SK-N-SH treated with all-trans-retinoic acid at 6 μM for 48 hours (cell line): ENCODE data around the gene COL6A1.
A peak's percentile ranks its signal among the peaks of the same experiment; 100 is the strongest.

Source experiments
- ATAC-seq: fragments of 200-7000 bp; cut with Tn5 transposase; 3 replicates; pipeline ENCODE4 v1.9.1; 2020; ENCODE audit warnings: mild to moderate bottlenecking, moderate library complexity
- ARNTL ChIP-seq: fragments of 450-650 bp; formaldehyde crosslinking; IDR thresholded peaks from 2 replicates; pipeline ENCODE4 v1.5.0; 2020; ENCODE audit warnings: low read depth, mild to moderate bottlenecking, moderate library complexity, borderline replicate concordance
- BACH2 ChIP-seq: fragments of 250-450 bp; sonication (Bioruptor Pico); IDR thresholded peaks from 2 replicates; pipeline ENCODE4 v1.9.0; 2021; ENCODE audit warnings: mild to moderate bottlenecking, borderline replicate concordance
- CSDC2 ChIP-seq: fragments of 250-450 bp; sonication (Bioruptor Pico); IDR thresholded peaks from 2 replicates; pipeline ENCODE4 v1.5.0; 2020; ENCODE audit warnings: mild to moderate bottlenecking, moderate library complexity
- ESRRG ChIP-seq: fragments of 250-450 bp; sonication (Bioruptor Pico); IDR thresholded peaks from 2 replicates; pipeline ENCODE4 v1.6.1; 2021; ENCODE audit warnings: mild to moderate bottlenecking
- GLIS3 ChIP-seq: fragments of 250-450 bp; sonication (Bioruptor Pico); IDR thresholded peaks from 2 replicates; pipeline ENCODE4 v1.5.0; 2020; ENCODE audit warnings: mild to moderate bottlenecking, moderate library complexity
- ISL1 ChIP-seq: fragments of 250-450 bp; sonication (Bioruptor Pico); IDR thresholded peaks from 2 replicates; pipeline ENCODE4 v2.1.2; 2022; ENCODE audit warnings: mild to moderate bottlenecking, moderate library complexity
- OSR1 ChIP-seq: fragments of 250-450 bp; sonication (Bioruptor Pico); IDR thresholded peaks from 2 replicates; pipeline ENCODE4 v1.8.0; 2022; ENCODE audit warnings: moderate library complexity, mild to moderate bottlenecking, inconsistent platforms
- PATZ1 ChIP-seq: fragments of 250-450 bp; sonication (Bioruptor Pico); IDR thresholded peaks from 2 replicates; pipeline ENCODE4 v1.8.0; 2020; ENCODE audit warnings: mild to moderate bottlenecking, moderate library complexity, borderline replicate concordance
- POU6F1 ChIP-seq: fragments of 250-450 bp; sonication (Bioruptor Pico); IDR thresholded peaks from 2 replicates; pipeline ENCODE4 v1.8.0; 2021; ENCODE audit warnings: low read depth, mild to moderate bottlenecking, moderate library complexity, borderline replicate concordance
- SNAI2 ChIP-seq: fragments of 250-450 bp; sonication (Bioruptor Pico); IDR thresholded peaks from 2 replicates; pipeline ENCODE4 v1.5.0; 2020; ENCODE audit warnings: mild to moderate bottlenecking, moderate library complexity
- TCF4 ChIP-seq: fragments of 250-450 bp; sonication (Bioruptor Pico); IDR thresholded peaks from 2 replicates; pipeline ENCODE4 v1.8.0; 2021; ENCODE audit warnings: mild to moderate bottlenecking, moderate library complexity, borderline replicate concordance
- TOX ChIP-seq: fragments of 250-450 bp; sonication (Bioruptor Pico); IDR thresholded peaks from 2 replicates; pipeline ENCODE4 v1.8.0; 2021; ENCODE audit warnings: mild to moderate bottlenecking, moderate library complexity, borderline replicate concordance
- ZC3H10 ChIP-seq: fragments of 250-450 bp; sonication (Bioruptor Pico); IDR thresholded peaks from 2 replicates; pipeline ENCODE4 v1.5.1; 2021; ENCODE audit warnings: mild to moderate bottlenecking, moderate library complexity
- ZFP3 ChIP-seq: fragments of 250-450 bp; sonication (Bioruptor Pico); IDR thresholded peaks from 2 replicates; pipeline ENCODE4 v1.5.0; 2020; ENCODE audit warnings: mild to moderate bottlenecking, moderate library complexity
- ZFP30 ChIP-seq: fragments of 450-650 bp; formaldehyde crosslinking; IDR thresholded peaks from 2 replicates; pipeline ENCODE4 v1.5.0; 2022; ENCODE audit warnings: mild to moderate bottlenecking, moderate library complexity
- ZNF565 ChIP-seq: fragments of 450-650 bp; formaldehyde crosslinking; conservative IDR thresholded peaks from 2 replicates; pipeline ENCODE4 v1.5.0; 2020; ENCODE audit warnings: low read depth, mild to moderate bottlenecking, moderate library complexity
- ZNF70 ChIP-seq: fragments of 450-650 bp; formaldehyde crosslinking; IDR thresholded peaks from 2 replicates; pipeline ENCODE4 v1.5.0; 2020; ENCODE audit warnings: mild to moderate bottlenecking, moderate library complexity
- ZNF8 ChIP-seq: fragments of 450-650 bp; formaldehyde crosslinking; IDR thresholded peaks from 2 replicates; pipeline ENCODE4 v1.5.0; 2020; ENCODE audit warnings: mild to moderate bottlenecking, moderate library complexity
- TF ChIP-seq, protein P1 (sequence below): fragments of 250-450 bp; sonication (Bioruptor Pico); IDR thresholded peaks from 2 replicates; pipeline ENCODE4 v1.5.0; 2020; ENCODE audit warnings: mild to moderate bottlenecking, moderate library complexity
- TF ChIP-seq, protein P2 (sequence below): fragments of 250-450 bp; sonication (Bioruptor Pico); IDR thresholded peaks from 2 replicates; pipeline ENCODE4 v1.5.1; 2021; ENCODE audit warnings: mild to moderate bottlenecking, moderate library complexity

Gene COL6A1

DNA sequence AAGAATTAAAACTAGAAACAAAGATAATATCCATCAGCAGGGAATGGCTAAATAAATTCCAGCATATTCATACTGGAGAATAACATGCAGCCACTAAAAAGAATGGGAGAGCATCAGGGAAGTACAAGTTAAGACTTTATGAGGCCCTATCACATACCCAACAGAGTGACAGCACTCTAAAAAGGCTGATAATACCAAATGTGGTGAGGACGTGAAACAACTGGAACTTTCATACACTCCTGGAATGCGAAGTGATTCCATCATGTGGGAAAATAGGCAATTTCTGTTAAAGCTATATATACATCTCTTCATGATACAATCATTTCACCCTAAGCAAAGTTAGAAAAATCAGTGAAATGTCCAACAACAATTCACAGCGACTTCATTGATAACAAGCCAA, 42.6 kb downstream of the COL6A1 start:
- ATAC-seq = no peak
- TF ChIP-seq TOX (CRISPR knock-in tag) = no peak

GRCh38 chr21:46025113-46025770, 43.7 kb downstream of the COL6A1 start:
- 0 out of 3 replicates have a peak, but pooled peaks have one; percentile 24 for ATAC-seq
- TF ChIP-seq ISL1 (no peak), ZFP3 (CRISPR knock-in tag) (no peak), PATZ1 (CRISPR knock-in tag) (no peak), ARNTL (CRISPR knock-in tag) (no peak), TOX (CRISPR knock-in tag) (no peak), BACH2 (CRISPR knock-in tag) (no peak), ZNF70 (no peak), GLIS3 (no peak), ZFP30 (CRISPR knock-in tag) (no peak), OSR1 (CRISPR knock-in tag) (no peak), ZNF565 (CRISPR knock-in tag) (no peak), POU6F1 (no peak), CSDC2 (CRISPR knock-in tag) (no peak), ESRRG (CRISPR knock-in tag) (no peak), SNAI2 (no peak)
- TF ChIP-seq, protein P1, sequence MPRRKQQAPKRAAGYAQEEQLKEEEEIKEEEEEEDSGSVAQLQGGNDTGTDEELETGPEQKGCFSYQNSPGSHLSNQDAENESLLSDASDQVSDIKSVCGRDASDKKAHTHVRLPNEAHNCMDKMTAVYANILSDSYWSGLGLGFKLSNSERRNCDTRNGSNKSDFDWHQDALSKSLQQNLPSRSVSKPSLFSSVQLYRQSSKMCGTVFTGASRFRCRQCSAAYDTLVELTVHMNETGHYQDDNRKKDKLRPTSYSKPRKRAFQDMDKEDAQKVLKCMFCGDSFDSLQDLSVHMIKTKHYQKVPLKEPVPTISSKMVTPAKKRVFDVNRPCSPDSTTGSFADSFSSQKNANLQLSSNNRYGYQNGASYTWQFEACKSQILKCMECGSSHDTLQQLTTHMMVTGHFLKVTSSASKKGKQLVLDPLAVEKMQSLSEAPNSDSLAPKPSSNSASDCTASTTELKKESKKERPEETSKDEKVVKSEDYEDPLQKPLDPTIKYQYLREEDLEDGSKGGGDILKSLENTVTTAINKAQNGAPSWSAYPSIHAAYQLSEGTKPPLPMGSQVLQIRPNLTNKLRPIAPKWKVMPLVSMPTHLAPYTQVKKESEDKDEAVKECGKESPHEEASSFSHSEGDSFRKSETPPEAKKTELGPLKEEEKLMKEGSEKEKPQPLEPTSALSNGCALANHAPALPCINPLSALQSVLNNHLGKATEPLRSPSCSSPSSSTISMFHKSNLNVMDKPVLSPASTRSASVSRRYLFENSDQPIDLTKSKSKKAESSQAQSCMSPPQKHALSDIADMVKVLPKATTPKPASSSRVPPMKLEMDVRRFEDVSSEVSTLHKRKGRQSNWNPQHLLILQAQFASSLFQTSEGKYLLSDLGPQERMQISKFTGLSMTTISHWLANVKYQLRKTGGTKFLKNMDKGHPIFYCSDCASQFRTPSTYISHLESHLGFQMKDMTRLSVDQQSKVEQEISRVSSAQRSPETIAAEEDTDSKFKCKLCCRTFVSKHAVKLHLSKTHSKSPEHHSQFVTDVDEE (CRISPR knock-in tag) = no peak
- TF ChIP-seq, protein P2, sequence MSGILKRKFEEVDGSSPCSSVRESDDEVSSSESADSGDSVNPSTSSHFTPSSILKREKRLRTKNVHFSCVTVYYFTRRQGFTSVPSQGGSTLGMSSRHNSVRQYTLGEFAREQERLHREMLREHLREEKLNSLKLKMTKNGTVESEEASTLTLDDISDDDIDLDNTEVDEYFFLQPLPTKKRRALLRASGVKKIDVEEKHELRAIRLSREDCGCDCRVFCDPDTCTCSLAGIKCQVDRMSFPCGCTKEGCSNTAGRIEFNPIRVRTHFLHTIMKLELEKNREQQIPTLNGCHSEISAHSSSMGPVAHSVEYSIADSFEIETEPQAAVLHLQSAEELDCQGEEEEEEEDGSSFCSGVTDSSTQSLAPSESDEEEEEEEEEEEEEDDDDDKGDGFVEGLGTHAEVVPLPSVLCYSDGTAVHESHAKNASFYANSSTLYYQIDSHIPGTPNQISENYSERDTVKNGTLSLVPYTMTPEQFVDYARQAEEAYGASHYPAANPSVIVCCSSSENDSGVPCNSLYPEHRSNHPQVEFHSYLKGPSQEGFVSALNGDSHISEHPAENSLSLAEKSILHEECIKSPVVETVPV (CRISPR knock-in tag) = no peak
- TF ChIP-seq, all 23 proteins: peak for 0

GRCh38 chr21:46027851-46028493, 46.4 kb downstream of the COL6A1 start:
- ATAC-seq = peak; percentile 85
- no peak for TF ChIP-seq ZNF8

GRCh38 chr21:46028573-46029091, 47.1 kb downstream of the COL6A1 start:
- peak; percentile 28; the same call in 2 of the 3 replicates for ATAC-seq
- TF ChIP-seq SNAI2 = no peak
- no peak for TF ChIP-seq GLIS3
- no peak for TF ChIP-seq ZFP30 (CRISPR knock-in tag)
- TF ChIP-seq ZNF70 = no peak
- no peak for TF ChIP-seq CSDC2 (CRISPR knock-in tag)
- no peak for TF ChIP-seq TOX (CRISPR knock-in tag)
- TF ChIP-seq, protein P1 (CRISPR knock-in tag) = no peak
- TF ChIP-seq BACH2 (CRISPR knock-in tag) = no peak
- TF ChIP-seq ZC3H10 (CRISPR knock-in tag) = no peak
- TF ChIP-seq, protein P2 (CRISPR knock-in tag) = no peak
- no peak for TF ChIP-seq ZNF8
- no peak for TF ChIP-seq OSR1 (CRISPR knock-in tag)
- no peak for TF ChIP-seq ISL1
- no peak for TF ChIP-seq TCF4
